GM21447 (cell line): ENCODE measurements around the gene BOLL.
"Not testable (repeated sequence)": the region's sequence is repeated elsewhere in the genome, so short reads cannot be mapped to it uniquely, and the experiment has no call there.

Experiments
- ATAC-seq: cut with Tn5 transposase; IDR thresholded peaks from one replicate; pipeline ENCODE4 v1.9.1; 2021; ENCODE audit not compliant: unreplicated experiment

BOLL gene

GRCh38 chr2:197799068-197799467, 13.9 kb upstream of the BOLL start:
- ATAC-seq: no peak

- ATAC-seq: no peak
Observed at GRCh38 chr2:197798187-197798586, 13.1 kb upstream of the BOLL start.

GRCh38 chr2:197795277-197795676, 10.2 kb upstream of the BOLL start:
- ATAC-seq: no peak

GRCh38 chr2:197793456-197793855, 8.3 kb upstream of the BOLL start:
- ATAC-seq: no peak

- peak; percentile 46 for ATAC-seq
Observed at GRCh38 chr2:197786010-197786877, 1.1 kb upstream of the BOLL start.

- no peak for ATAC-seq
Observed at GRCh38 chr2:197782126-197782525, 3.0 kb downstream of the BOLL start.

GRCh38 chr2:197779261-197779660, 5.9 kb downstream of the BOLL start:
- ATAC-seq: no peak

- ATAC-seq: no peak
Observed at GRCh38 chr2:197777823-197778407, 7.2 kb downstream of the BOLL start.

GRCh38 chr2:197760293-197760657, 24.8 kb downstream of the BOLL start:
- no peak for ATAC-seq

- no peak for ATAC-seq
Observed at GRCh38 chr2:197759625-197760292, 25.4 kb downstream of the BOLL start.

GRCh38 chr2:197759013-197759412, 26.1 kb downstream of the BOLL start:
- no peak for ATAC-seq

GRCh38 chr2:197740200-197740599, 44.9 kb downstream of the BOLL start:
- ATAC-seq: no peak

- not testable (repeated sequence) for ATAC-seq
Observed at GRCh38 chr2:197728555-197729544, 56.3 kb downstream of the BOLL start.

GRCh38 chr2:197727011-197727410, 58.1 kb downstream of the BOLL start:
- no peak for ATAC-seq

GRCh38 chr2:197717863-197718262, 67.3 kb downstream of the BOLL start:
- ATAC-seq: no peak

- no peak for ATAC-seq
Observed at GRCh38 chr2:197713271-197713670, 71.8 kb downstream of the BOLL start.

GRCh38 chr2:197711578-197711977, 73.5 kb downstream of the BOLL start:
- no peak for ATAC-seq

GRCh38 chr2:197710424-197711042, 74.6 kb downstream of the BOLL start:
- ATAC-seq: peak; percentile 75

GRCh38 chr2:197709140-197709539, 76.0 kb downstream of the BOLL start:
- ATAC-seq: not testable (repeated sequence)

GRCh38 chr2:197708331-197708730, 76.8 kb downstream of the BOLL start:
- no peak for ATAC-seq
